ENCODE results near the gene DCDC2C.

Gene DCDC2C

DNA sequence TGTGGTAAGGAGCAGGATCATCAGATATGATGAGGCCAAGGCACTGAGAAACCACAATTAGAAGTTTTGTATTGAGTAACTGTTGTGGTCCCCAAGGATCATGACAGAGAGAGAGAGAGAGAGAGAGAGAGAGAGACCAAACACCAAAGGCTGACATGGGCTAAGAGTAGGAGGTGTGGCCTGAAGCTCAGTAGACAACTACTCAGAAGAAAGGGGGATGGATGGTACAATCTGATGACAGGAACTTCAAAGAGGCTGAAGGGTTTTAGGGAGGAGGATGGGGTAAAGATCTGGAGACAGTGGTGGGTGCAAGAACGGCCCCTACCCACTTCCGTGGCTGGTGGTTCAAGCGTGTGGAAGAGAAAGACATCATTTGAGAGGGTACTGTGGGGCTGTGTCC, 135.0 kb downstream of the DCDC2C start:
- Histone ChIP-seq H3K9me3 (ENCODE audit: insufficient read depth, low read length, severe bottlenecking) (no peaks in the 10 kb centered on the region), H3K36me3 (ENCODE audit: insufficient read depth, low read length) (no peaks in the 10 kb centered on the region), H3K4me2 (ENCODE audit: insufficient read depth, low read length) (no peak overlapping the region), H4K20me1 (ENCODE audit: insufficient read depth, low read length) (no peaks in the 10 kb centered on the region), H3K27me3 (ENCODE audit: insufficient read depth, low read length, poor library complexity) (no peaks in the 10 kb centered on the region), H2AFZ (ENCODE audit: low read depth, low read length) (no peak overlapping the region), H3K9ac (ENCODE audit: low read depth, low read length) (no peak overlapping the region), H3K27ac (ENCODE audit: low read length) (no peak overlapping the region), H3K4me3 (ENCODE audit: low read depth in 1 of 2, low read length in 2 of 2) (no peak overlapping the region), H3K79me2 (ENCODE audit: insufficient read depth, low read length) (no peaks in the 10 kb centered on the region), H3K4me1 (ENCODE audit: insufficient read depth, low read length) (no peaks in the 10 kb centered on the region)
- ATAC-seq (ENCODE audit: insufficient read depth, low read depth) (peak; percentile 61), DNase-seq (no peak)
- TF ChIP-seq, protein P1, sequence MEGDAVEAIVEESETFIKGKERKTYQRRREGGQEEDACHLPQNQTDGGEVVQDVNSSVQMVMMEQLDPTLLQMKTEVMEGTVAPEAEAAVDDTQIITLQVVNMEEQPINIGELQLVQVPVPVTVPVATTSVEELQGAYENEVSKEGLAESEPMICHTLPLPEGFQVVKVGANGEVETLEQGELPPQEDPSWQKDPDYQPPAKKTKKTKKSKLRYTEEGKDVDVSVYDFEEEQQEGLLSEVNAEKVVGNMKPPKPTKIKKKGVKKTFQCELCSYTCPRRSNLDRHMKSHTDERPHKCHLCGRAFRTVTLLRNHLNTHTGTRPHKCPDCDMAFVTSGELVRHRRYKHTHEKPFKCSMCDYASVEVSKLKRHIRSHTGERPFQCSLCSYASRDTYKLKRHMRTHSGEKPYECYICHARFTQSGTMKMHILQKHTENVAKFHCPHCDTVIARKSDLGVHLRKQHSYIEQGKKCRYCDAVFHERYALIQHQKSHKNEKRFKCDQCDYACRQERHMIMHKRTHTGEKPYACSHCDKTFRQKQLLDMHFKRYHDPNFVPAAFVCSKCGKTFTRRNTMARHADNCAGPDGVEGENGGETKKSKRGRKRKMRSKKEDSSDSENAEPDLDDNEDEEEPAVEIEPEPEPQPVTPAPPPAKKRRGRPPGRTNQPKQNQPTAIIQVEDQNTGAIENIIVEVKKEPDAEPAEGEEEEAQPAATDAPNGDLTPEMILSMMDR (IDR thresholded peaks at IDR 0.05; ENCODE audit: borderline replicate concordance, extremely low read depth, low read length, poor library complexity, severe bottlenecking): no peak

DNA sequence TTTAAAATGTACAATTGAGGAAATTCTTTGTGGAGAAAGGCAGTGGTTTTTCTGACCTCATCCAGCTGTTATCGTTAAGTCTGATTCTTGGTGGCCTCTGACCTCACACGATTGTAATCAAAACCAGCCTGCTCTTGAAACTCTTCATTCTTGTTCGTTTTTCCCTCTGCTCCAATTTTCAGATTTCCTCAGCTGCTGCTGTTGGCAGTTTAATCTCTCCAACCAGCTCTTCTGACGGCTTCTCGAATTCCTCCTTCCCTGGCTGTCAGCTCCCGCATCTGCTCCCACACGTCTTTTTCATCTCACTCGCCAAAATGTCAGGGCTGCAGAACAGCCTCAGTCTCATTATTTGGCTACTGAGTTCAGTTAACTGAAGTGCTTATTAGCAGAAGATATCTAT, 136.1 kb downstream of the DCDC2C start:
- Histone ChIP-seq H3K36me3 (ENCODE audit: insufficient read depth, low read length) (no peaks in the 10 kb centered on the region), H3K27me3 (ENCODE audit: insufficient read depth, low read length, poor library complexity) (no peaks in the 10 kb centered on the region), H4K20me1 (ENCODE audit: insufficient read depth, low read length) (no peaks in the 10 kb centered on the region), H3K4me1 (ENCODE audit: insufficient read depth, low read length) (no peaks in the 10 kb centered on the region), H3K79me2 (ENCODE audit: insufficient read depth, low read length) (no peaks in the 10 kb centered on the region), H3K4me2 (ENCODE audit: insufficient read depth, low read length) (no peak overlapping the region), H3K27ac (ENCODE audit: low read length) (no peak overlapping the region), H3K9ac (ENCODE audit: low read depth, low read length) (no peak overlapping the region), H2AFZ (ENCODE audit: low read depth, low read length) (no peak overlapping the region), H3K4me3 (ENCODE audit: low read depth in 1 of 2, low read length in 2 of 2) (no peak overlapping the region), H3K9me3 (ENCODE audit: insufficient read depth, low read length, severe bottlenecking) (no peaks in the 10 kb centered on the region)
- TF ChIP-seq, protein P1 (IDR thresholded peaks at IDR 0.05; ENCODE audit: borderline replicate concordance, extremely low read depth, low read length, poor library complexity, severe bottlenecking): no peak
- TF ChIP-seq EZH2 (IDR thresholded peaks at IDR 0.05; ENCODE audit: borderline replicate concordance, low read depth, low read length, severe bottlenecking): no peak
- DNase-seq (no peak), ATAC-seq (ENCODE audit: insufficient read depth, low read depth) (no peak)

DNA sequence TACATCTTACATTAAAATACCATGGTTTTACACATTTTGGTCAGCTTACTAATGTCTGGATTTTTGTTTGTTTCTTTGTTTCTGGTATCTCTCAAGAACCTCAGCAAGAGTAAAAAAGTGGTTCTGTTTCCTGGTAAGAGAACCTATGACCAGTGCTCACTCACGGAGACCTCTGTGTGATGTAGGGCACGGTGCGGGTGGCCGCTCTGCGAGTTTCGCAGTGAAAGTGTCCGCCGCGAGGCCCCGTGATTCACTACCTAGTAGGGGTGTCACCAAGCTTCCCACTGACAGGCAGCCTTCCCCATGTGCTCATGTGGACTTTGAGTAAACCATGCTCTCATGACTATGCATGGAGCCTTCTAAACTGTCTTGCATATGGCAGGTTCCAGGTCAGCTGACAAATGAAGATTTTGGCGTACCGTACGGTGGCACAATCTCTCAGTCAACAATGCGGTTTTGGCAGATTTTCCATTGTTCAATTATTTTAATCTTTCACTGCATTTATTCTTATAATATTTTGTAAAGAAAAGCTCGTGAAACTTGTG, 137.3 kb downstream of the DCDC2C start:
- Histone ChIP-seq H3K4me2 (ENCODE audit: insufficient read depth, low read length) (no peak overlapping the region), H3K79me2 (ENCODE audit: insufficient read depth, low read length) (no peaks in the 10 kb centered on the region), H3K27me3 (ENCODE audit: insufficient read depth, low read length, poor library complexity) (no peaks in the 10 kb centered on the region), H3K36me3 (ENCODE audit: insufficient read depth, low read length) (no peaks in the 10 kb centered on the region), H3K4me1 (ENCODE audit: insufficient read depth, low read length) (no peaks in the 10 kb centered on the region), H3K4me3 (ENCODE audit: low read depth in 1 of 2, low read length in 2 of 2) (no peak overlapping the region), H3K27ac (ENCODE audit: low read length) (no peak overlapping the region), H2AFZ (ENCODE audit: low read depth, low read length) (no peak overlapping the region), H3K9ac (ENCODE audit: low read depth, low read length) (no peak overlapping the region), H4K20me1 (ENCODE audit: insufficient read depth, low read length) (no peaks in the 10 kb centered on the region), H3K9me3 (ENCODE audit: insufficient read depth, low read length, severe bottlenecking) (no peaks in the 10 kb centered on the region)
- TF ChIP-seq, protein P1 (IDR thresholded peaks at IDR 0.05; ENCODE audit: borderline replicate concordance, extremely low read depth, low read length, poor library complexity, severe bottlenecking): no peak
- no peak for TF ChIP-seq EZH2 (IDR thresholded peaks at IDR 0.05; ENCODE audit: borderline replicate concordance, low read depth, low read length, severe bottlenecking)
- DNase-seq: no peak
- no peak for ATAC-seq (ENCODE audit: insufficient read depth, low read depth)
